Sigmoid colon (tissue), 7 donors: Measurements from ENCODE around the gene MTF1. TPM values are rescaled to one million over a fixed set of nuclear protein-coding genes. Genes with fewer than 3 reads are reported as not detected.
A peak's percentile ranks its signal among the peaks of the same experiment; 100 is the strongest.

Experiments
- DNase-seq: peaks from one replicate; pipeline ENCODE4 v3.0.0-alpha.2; 2019
- H3K27ac ChIP-seq, 4 donors: fragments of 200-600 bp; sonication (generic); one replicate each; pipeline ENCODE4 v1.5.1; 2016 to 2019; ENCODE audit warnings: mild to moderate bottlenecking in 1 of 4
- H3K27me3 ChIP-seq, 3 donors: fragments of 200-600 bp; sonication (generic); one replicate each; pipeline ENCODE4 v1.5.1; 2019; ENCODE audit warnings: mild to moderate bottlenecking in 1 of 3
- H3K36me3 ChIP-seq, 4 donors: fragments of 200-600 bp; sonication (generic); one replicate each; pipeline ENCODE4 v1.5.1; 2016 to 2019
- H3K4me1 ChIP-seq, 4 donors: fragments of 200-600 bp; sonication (generic); one replicate each; pipeline ENCODE4 v1.5.1; 2017 to 2019
- H3K4me3 ChIP-seq, 4 donors: fragments of 200-600 bp; sonication (generic); one replicate each; pipeline ENCODE4 v1.5.1; 2017 to 2019; ENCODE audit warnings: mild to moderate bottlenecking in 2 of 4, moderate library complexity in 1 of 4
- H3K9me3 ChIP-seq, 4 donors: fragments of 200-600 bp in 3 of 4; sonication (generic) in 3 of 4; one replicate each; pipeline versions ENCODE4 v1.5.1 to v1.6.1; 2013 to 2019
- CTCF ChIP-seq, 4 experiments: fragments of 450-650 bp in 3 of 4; fragments of 200-600 bp in 1 of 4; IDR thresholded peaks; one replicate each; pipeline ENCODE4 v1.5.1; 2016 to 2019; ENCODE audit warnings: antibody characterized with exemption in 4 of 4, mild to moderate bottlenecking in 3 of 4, moderate library complexity in 2 of 4
- EP300 ChIP-seq, 4 donors: sonication (generic); formaldehyde crosslinking; IDR thresholded peaks; one replicate each; pipeline ENCODE4 v1.6.1; 2017; ENCODE audit warnings: antibody characterized with exemption in 4 of 4
- POLR2A ChIP-seq, 2 donors: fragments of 450-650 bp; IDR thresholded peaks; one replicate each; pipeline ENCODE4 v1.6.1; 2016; ENCODE audit warnings: antibody characterized with exemption in 2 of 2, mild to moderate bottlenecking in 2 of 2, moderate library complexity in 2 of 2
- POLR2AphosphoS5 ChIP-seq, 4 donors: sonication (generic); formaldehyde crosslinking; IDR thresholded peaks; one replicate each; pipeline ENCODE4 v1.6.1; 2017; ENCODE audit warnings: antibody characterized with exemption in 4 of 4
- WGBS, 2 donors: extraction: QIAGEN DNeasy Blood & Tissue Kit; methylation state at CpG; one replicate each; pipeline ENCODE4 v1.1.7; 2013; 5-methylcytosine and 5-hydroxymethylcytosine counted together
- intact Hi-C: fragments of 100-400 bp; cut with DNase I; formaldehyde crosslinking; loops from one replicate; pipeline ENCODE4 v1.15.1; 2023
- polyA plus RNA-seq, 3 donors: library from polyadenylated mRNA; stranded (reverse); fragments of 200-250 nt; gene quantifications; one replicate each; pipeline ENCODE4 v1.2.3, GENCODE V29; 2013
- total RNA-seq, 4 donors: library from RNA; depleted of rRNA; stranded (reverse); fragments of >200 nt; gene quantifications; one replicate each; pipeline ENCODE4 v1.1.0, GENCODE V29; 2016
- donor health status: healthy with polysubstance abuse.
- donor health status: Bipolar disorder and iron deficiency.
- donor health status: healthy.

MTF1 gene
- total and polyA plus RNA-seq, 7 donors, result 2.4 to 8.6 (median 4.4) TPM

- intact Hi-C loops, result no loop called here
- Histone ChIP-seq H3K4me1 (no peaks in the 10 kb centered on the region), H3K27me3 (no peaks in the 10 kb centered on the region), H3K36me3 (peaks cover 13 to 72% (median 20%) of the 10 kb centered on the region in 4 donors), H3K9me3 (no peaks in the 10 kb centered on the region), H3K4me3 (no peak overlapping the region), H3K27ac (no peak overlapping the region)
- DNase-seq, result no peak
- WGBS, 2 donors, result 57 to 71% methylated on average over 2 of the region's 2 CpGs
- TF ChIP-seq POLR2AphosphoS5 (IDR thresholded peaks at IDR 0.05) (no peak), POLR2A (IDR thresholded peaks at IDR 0.05) (no peak), CTCF (IDR thresholded peaks at IDR 0.05) (no peak), EP300 (IDR thresholded peaks at IDR 0.05) (no peak)
Observed at GRCh38 chr1:37825506-37825905, 33.9 kb downstream of the MTF1 start.

- no peak for DNase-seq
- Histone ChIP-seq H3K27ac (no peak overlapping the region), H3K36me3 (peaks cover 13 to 71% (median 23%) of the 10 kb centered on the region in 4 donors), H3K9me3 (no peaks in the 10 kb centered on the region), H3K4me3 (no peak overlapping the region), H3K27me3 (no peaks in the 10 kb centered on the region), H3K4me1 (no peaks in the 10 kb centered on the region)
- intact Hi-C loops, result no loop called here
- 91 to 94% methylated on average over 2 of the region's 2 CpGs for WGBS, 2 donors
- no peak for TF ChIP-seq EP300 (IDR thresholded peaks at IDR 0.05)
Observed at GRCh38 chr1:37824001-37824400, 35.4 kb downstream of the MTF1 start.

- Histone ChIP-seq H3K27me3 (no peaks in the 10 kb centered on the region), H3K9me3 (no peaks in the 10 kb centered on the region), H3K27ac (no peak overlapping the region), H3K36me3 (peaks cover 13 to 68% (median 23%) of the 10 kb centered on the region in 4 donors), H3K4me3 (no peak overlapping the region), H3K4me1 (no peaks in the 10 kb centered on the region)
- TF ChIP-seq POLR2A (IDR thresholded peaks at IDR 0.05), result no peak
- TF ChIP-seq POLR2AphosphoS5 (IDR thresholded peaks at IDR 0.05), result no peak
- TF ChIP-seq CTCF (IDR thresholded peaks at IDR 0.05), result no peak
- no peak for TF ChIP-seq EP300 (IDR thresholded peaks at IDR 0.05)
- WGBS, 2 donors, result 91 to 94% methylated on average over 9 of the region's 9 CpGs
- no peak for DNase-seq
- intact Hi-C loops, result no loop called here
Observed at GRCh38 chr1:37822906-37823815, 36.2 kb downstream of the MTF1 start.

- peaks cover 16 to 78% (median 24%) of the 10 kb centered on the region in 4 donors for H3K36me3 ChIP-seq
- H3K4me1 ChIP-seq, result no peaks in the 10 kb centered on the region
- WGBS, 2 donors, result 90 to 92% methylated on average over 2 of the region's 2 CpGs
- no peak for DNase-seq
- intact Hi-C loops, result no loop called here
- H3K4me3 ChIP-seq, result no peak overlapping the region
- no peaks in the 10 kb centered on the region for H3K27me3 ChIP-seq
- H3K27ac ChIP-seq, result no peak overlapping the region
- no peaks in the 10 kb centered on the region for H3K9me3 ChIP-seq
- TF ChIP-seq POLR2AphosphoS5 (IDR thresholded peaks at IDR 0.05) (no peak), EP300 (IDR thresholded peaks at IDR 0.05) (no peak), CTCF (IDR thresholded peaks at IDR 0.05) (no peak), POLR2A (IDR thresholded peaks at IDR 0.05) (no peak)
Observed at GRCh38 chr1:37821481-37821880, 37.9 kb downstream of the MTF1 start.

GRCh38 chr1:37817481-37817880 lies 41.9 kb downstream of the MTF1 start:
- no peaks in the 10 kb centered on the region for H3K27me3 ChIP-seq
- H3K4me3 ChIP-seq, result no peak overlapping the region
- WGBS, 2 donors, result 15 to 59% methylated on average over 2 of the region's 2 CpGs
- no peaks in the 10 kb centered on the region for H3K9me3 ChIP-seq
- peak overlapping the region in 1 of 4 donors; percentile 72 for H3K27ac ChIP-seq
- peaks cover 15 to 76% (median 26%) of the 10 kb centered on the region in 4 donors for H3K36me3 ChIP-seq
- no peaks in the 10 kb centered on the region for H3K4me1 ChIP-seq
- TF ChIP-seq CTCF (IDR thresholded peaks at IDR 0.05) (no peak), POLR2AphosphoS5 (IDR thresholded peaks at IDR 0.05) (no peak), POLR2A (IDR thresholded peaks at IDR 0.05) (no peak)
- intact Hi-C loops, result no loop called here
- no peak for DNase-seq
